K562 (cell line): ENCODE measurements around the gene TTLL12. TPM values are rescaled to one million over a fixed set of nuclear protein-coding genes. Genes with fewer than 3 reads are reported as not detected.

Experiments
- ATAC-seq: fragments of 200-7000 bp; cut with Tn5 transposase; 3 replicates; pipeline ENCODE4 v1.9.1; 2020; ENCODE audit warnings: moderate library complexity
- BruUV-seq: library from RNA; stranded (reverse); fragments of 400-500 nt; replicated peaks from 2 replicates; lab custom pipeline; 2021; lab: Mats Ljungman, UMichigan
- CTCF ChIA-PET: fragments of 300-600 bp; formaldehyde crosslinking; extraction: SDS; loops from one replicate; lab custom pipeline; 2021; ENCODE audit warnings: low intra/inter-chr PET ratio; lab: Yijun Ruan, JAX
- POLR2A ChIA-PET: fragments of 300-600, 350-650 bp; sonication (Branson Sonifier 250); formaldehyde crosslinking; extraction: SDS; loops from one replicate; lab custom pipeline; 2021; ENCODE audit warnings: antibody characterized with exemption, inconsistent platforms; lab: Yijun Ruan, JAX
- DNase-seq, 4 experiments: peaks; one replicate each; pipeline versions ENCODE4 v3.0.0 to v3.0.0-alpha.2; 2011 to 2018; ENCODE audit warnings: low spot score in 3 of 4, mixed read lengths in 3 of 4; ENCODE audit errors: extremely low read depth in 1 of 4
- FAIRE-seq: peaks from 2 replicates; lab custom pipeline; 2011; peaks lifted over from hg19 to GRCh38; lab: Jason Lieb, UNC
- H2AFZ ChIP-seq: 2 replicates; pipeline ENCODE4 v1.6.0; 2011; ENCODE audit warnings: low read depth, low read length, control low read depth, inconsistent platforms
- H3K27ac ChIP-seq: fragments of 200-600 bp; 3 replicates; pipeline ENCODE4 v1.8.0; 2011; ENCODE audit warnings: low read depth, mild to moderate bottlenecking, control low read depth, inconsistent platforms, low read length, moderate library complexity, mixed read lengths; ENCODE audit errors: extremely low read depth
- H3K27me3 ChIP-seq, 2 experiments: fragments of 300-600 bp in 1 of 2; 2 replicates in 1 of 2; 3 replicates in 1 of 2; pipeline versions ENCODE4 v1.6.0 to v1.8.0; 2011; ENCODE audit warnings: inconsistent platforms in 2 of 2, low read length in 2 of 2, mild to moderate bottlenecking in 1 of 2, mixed read lengths in 1 of 2, moderate library complexity in 1 of 2; ENCODE audit not compliant: control insufficient read depth in 2 of 2, insufficient read depth in 2 of 2
- H3K36me3 ChIP-seq: fragments of 300-600 bp; 3 replicates; pipeline ENCODE4 v1.8.0; 2011; ENCODE audit warnings: mild to moderate bottlenecking, low read length, inconsistent platforms; ENCODE audit not compliant: control insufficient read depth, insufficient read depth
- H3K4me1 ChIP-seq, 2 experiments: fragments of 200-600 bp in 1 of 2; replicated peaks in 1 of 2; 2 replicates in 1 of 2; 3 replicates in 1 of 2; pipeline versions ENCODE4 v1.5.1 to v1.8.0; 2011; ENCODE audit warnings: inconsistent platforms in 2 of 2, low read length in 2 of 2, mild to moderate bottlenecking in 1 of 2, mixed read lengths in 1 of 2, moderate library complexity in 1 of 2; ENCODE audit not compliant: control insufficient read depth in 2 of 2, insufficient read depth in 2 of 2
- H3K4me2 ChIP-seq: 2 replicates; pipeline ENCODE4 v1.6.1; 2011; ENCODE audit warnings: low read length, control low read depth, inconsistent platforms, mixed read lengths; ENCODE audit not compliant: insufficient read depth
- H3K4me3 ChIP-seq: fragments of 200-600 bp; sonication (generic), shearing (Covaris generic); 2 replicates; pipeline ENCODE4 v1.5.1; 2016; ENCODE audit warnings: control low read depth, inconsistent platforms
- H3K79me2 ChIP-seq: fragments of 200-600 bp; 3 replicates; pipeline ENCODE4 v1.8.0; 2011; ENCODE audit warnings: low read length, inconsistent platforms; ENCODE audit not compliant: control insufficient read depth, insufficient read depth
- H3K9ac ChIP-seq, 2 experiments: 2 replicates each; pipeline versions ENCODE4 v1.6.0 to v1.6.1; 2011; ENCODE audit warnings: low read depth in 2 of 2, low read length in 2 of 2, control low read depth in 1 of 2, inconsistent platforms in 1 of 2, mild to moderate bottlenecking in 1 of 2, mixed read lengths in 1 of 2; ENCODE audit not compliant: insufficient read depth in 1 of 2
- H3K9me1 ChIP-seq: one replicate; pipeline ENCODE4 v1.6.0; 2011; ENCODE audit warnings: inconsistent platforms, mild to moderate bottlenecking, low read length, moderate library complexity; ENCODE audit not compliant: control insufficient read depth, insufficient read depth
- H3K9me3 ChIP-seq: replicated peaks from 2 replicates; pipeline ENCODE4 v1.5.1; 2011; ENCODE audit warnings: low read depth, low read length, inconsistent platforms; ENCODE audit not compliant: control insufficient read depth, insufficient read depth
- H4K20me1 ChIP-seq: replicated peaks from 2 replicates; pipeline ENCODE4 v1.6.1; 2011; ENCODE audit warnings: low read length, inconsistent platforms, mixed read lengths; ENCODE audit not compliant: control insufficient read depth, insufficient read depth
- ARHGAP35 ChIP-seq: fragments of 450-650 bp; IDR thresholded peaks from 2 replicates; pipeline ENCODE4 v1.6.1; 2018; ENCODE audit not compliant: partially characterized antibody
- BACH1 ChIP-seq: fragments of 200-800 bp; sonication (Bioruptor generic); IDR thresholded peaks from 2 replicates; pipeline ENCODE4 v1.6.1; 2016; ENCODE audit warnings: missing genetic modification characterization, missing compliant biosample characterization
- ERF ChIP-seq: fragments of 450-650 bp; formaldehyde crosslinking; IDR thresholded peaks from 2 replicates; pipeline ENCODE4 v1.4.0; 2020; ENCODE audit warnings: mild to moderate bottlenecking, mixed read lengths
- ETS1 ChIP-seq: conservative IDR thresholded peaks from 2 replicates; pipeline ENCODE4 v1.6.1; 2011; ENCODE audit warnings: low read depth, mild to moderate bottlenecking, low read length; ENCODE audit not compliant: control insufficient read depth
- GATAD2A ChIP-seq: fragments of 450-650 bp; IDR thresholded peaks from 2 replicates; pipeline ENCODE4 v1.6.1; 2017
- NUFIP1 ChIP-seq: fragments of 450-650 bp; IDR thresholded peaks from 2 replicates; pipeline ENCODE4 v1.6.1; 2018; ENCODE audit not compliant: partially characterized antibody
- PHB2 ChIP-seq: fragments of 450-650 bp; IDR thresholded peaks from 2 replicates; pipeline ENCODE4 v1.6.1; 2017; ENCODE audit warnings: low read depth
- PHF8 ChIP-seq: fragments of 200-600 bp; sonication (generic); IDR thresholded peaks from 2 replicates; pipeline ENCODE4 v1.6.1; 2012; ENCODE audit warnings: mixed run types, mild to moderate bottlenecking, inconsistent platforms, low read length, moderate library complexity, borderline replicate concordance
- POLR2G ChIP-seq: fragments of 200-400 bp; formaldehyde crosslinking; IDR thresholded peaks from 2 replicates; pipeline ENCODE4 v1.6.1; 2017; ENCODE audit warnings: low read depth, mild to moderate bottlenecking, antibody characterized with exemption, low read length, moderate library complexity
- RBFOX2 ChIP-seq: fragments of 200-400 bp; formaldehyde crosslinking; IDR thresholded peaks from 2 replicates; pipeline ENCODE4 v1.6.1; 2017; ENCODE audit warnings: low read depth, mild to moderate bottlenecking, low read length, moderate library complexity
- SMAD1 ChIP-seq: fragments of 150-350 bp; IDR thresholded peaks from 2 replicates; pipeline ENCODE4 v1.6.1; 2014; ENCODE audit warnings: low read length, low read depth; ENCODE audit not compliant: partially characterized antibody
- SMARCE1 ChIP-seq: fragments of 450-650 bp; IDR thresholded peaks from 2 replicates; pipeline ENCODE4 v1.7.1; 2016; ENCODE audit warnings: mild to moderate bottlenecking
- ZC3H4 ChIP-seq: sonication (generic); formaldehyde crosslinking; IDR thresholded peaks from 2 replicates; pipeline ENCODE4 v1.9.0; 2021; ENCODE audit warnings: missing genetic modification reagents, borderline replicate concordance
- ZNF12 ChIP-seq: sonication (generic); formaldehyde crosslinking; IDR thresholded peaks from 2 replicates; pipeline ENCODE4 v1.4.0; 2020; ENCODE audit warnings: mild to moderate bottlenecking, missing genetic modification reagents
- ZNF124 ChIP-seq: sonication (generic); formaldehyde crosslinking; IDR thresholded peaks from 2 replicates; pipeline ENCODE4 v1.8.1; 2022; ENCODE audit warnings: missing genetic modification reagents
- ZNF609 ChIP-seq: sonication (generic); formaldehyde crosslinking; IDR thresholded peaks from 2 replicates; pipeline ENCODE4 v1.8.1; 2023; ENCODE audit warnings: missing genetic modification reagents, mild to moderate bottlenecking, borderline replicate concordance
- WGBS: fragments of 100-300 bp; shearing (Covaris generic); methylation state at CpG from one replicate; pipeline ENCODE4 v1.1.6; 2016; ENCODE audit warnings: low coverage, mixed read lengths; ENCODE audit not compliant: insufficient coverage; ENCODE audit errors: missing lambda C conversion rate; 5-methylcytosine and 5-hydroxymethylcytosine counted together
- in situ Hi-C: fragments of 300-500 bp; cut with MboI; formaldehyde crosslinking; loops from 4 replicates; pipeline ENCODE4 v1.15.0; 2018; ENCODE audit warnings: inconsistent platforms, mixed read lengths
- intact Hi-C: fragments of 100-400 bp; cut with micrococcal nuclease; formaldehyde crosslinking; loops from 2 replicates; pipeline ENCODE4 v1.14.2; 2022
- polyA plus RNA-seq, 8 experiments: library from polyadenylated mRNA; depleted of rRNA in 4 of 8; stranded (reverse) in 5 of 8; unstranded in 3 of 8; fragments of >200 nt; fragmentation: Nextera tagmentation in 2 of 8; fragmentation: Illumina TruSeq in 1 of 8; extraction: Ambion mirVana in 2 of 8; extraction: Trizol in 1 of 8; gene quantifications; 2 replicates each; pipeline versions ENCODE4 v1.2.1 to v1.2.3, GENCODE V29; 2011 to 2014; ENCODE audit warnings: inconsistent platforms in 1 of 8, missing spikeins in 1 of 8
- total RNA-seq, 7 experiments: library from RNA; depleted of rRNA in 6 of 7; stranded (reverse); fragments of >200 nt in 6 of 7; fragmentation: Illumina TruSeq in 2 of 7; extraction: Trizol in 2 of 7; gene quantifications; 2 replicates each; pipeline versions ENCODE4 v1.2.1 to v1.2.3, GENCODE V29; 2011 to 2021; ENCODE audit warnings: low replicate concordance in 1 of 7

TTLL12 gene
- total and polyA plus RNA-seq, 9 of the 15 experiments (the other 6 are each of a cell fraction or from before 2014, with no cell fraction given) = 1.3 to 128 (median 43.0) TPM

GRCh38 chr22:43183496-43184277 is 3.2 kb downstream of the TTLL12 start (continued):
- no peak for TF ChIP-seq SMAD1
- no peak for TF ChIP-seq ZNF12
- no peak for TF ChIP-seq ZNF124 (CRISPR knock-in tag)
- TF ChIP-seq SMARCE1 = peak; percentile 89

GRCh38 chr22:43182726-43183125 is 4.2 kb downstream of the TTLL12 start:
- no peak for DNase-seq
- 0 out of 2 replicates have a peak, but pooled peaks cover 2% of the 10 kb centered on the region for H3K9me3 ChIP-seq
- in situ Hi-C loops = no loop called here
- peaks cover 59% of the 10 kb centered on the region for H3K36me3 ChIP-seq
- H3K27me3 ChIP-seq = no peaks in the 10 kb centered on the region
- no TSS peak for BruUV-seq
- no peak for FAIRE-seq
- intact Hi-C loops = no loop called here
- ChIA-PET POLR2A (interaction anchor here (0.9 to 1.0 kb wide), 2 partner anchors 13 to 181 kb away, joined by 3 to 5 read pairs; no protein-coding TSS in a partner anchor), CTCF (no interaction called here)
- H3K4me3 ChIP-seq = no peak overlapping the region
- no peaks in the 10 kb centered on the region for H4K20me1 ChIP-seq
- no peak overlapping the region for H2AFZ ChIP-seq
- peak overlapping the region; percentile 73 to 81 for H3K9ac ChIP-seq
- no peak for ATAC-seq
- H3K79me2 ChIP-seq = peaks cover 63% of the 10 kb centered on the region
- peak overlapping the region; percentile 86 for H3K27ac ChIP-seq
- no peaks in the 10 kb centered on the region for H3K9me1 ChIP-seq
- H3K4me1 ChIP-seq = peaks cover 23 to 53% of the 10 kb centered on the region in 2 experiments; a peak in 4 of 5 replicates
- 72% methylated on average over 9 of the region's 17 CpGs for WGBS
- peak overlapping the region; percentile 76 for H3K4me2 ChIP-seq
- TF ChIP-seq RBFOX2 (peak; percentile 46; the same call in 1 of the 2 replicates), ZNF609 (CRISPR knock-in tag) (no peak), NUFIP1 (no peak), ETS1 (no peak), ZC3H4 (0 out of 2 replicates have a peak, but pooled peaks have one; percentile 24), GATAD2A (no peak), ERF (CRISPR knock-in tag) (no peak), PHB2 (no peak), POLR2G (peak; percentile 42), ARHGAP35 (no peak), BACH1 (tag) (no peak), PHF8 (no peak)
